H1 (cell line): Measurements from ENCODE around the gene MROH2A. TPM values are rescaled to one million over a fixed set of nuclear protein-coding genes. Genes with fewer than 3 reads are reported as not detected.

ENCODE experiments used
- CTCF ChIA-PET: fragments of 300-600 bp; sonication (Branson Sonifier 250); formaldehyde crosslinking; loops from one replicate; lab custom pipeline; 2021; ENCODE audit not compliant: partially characterized antibody; lab: Charles Lee
- POLR2A ChIA-PET: fragments of 300-600 bp; sonication (Branson Sonifier 250); formaldehyde crosslinking; loops from one replicate; lab custom pipeline; 2021; ENCODE audit warnings: inconsistent platforms; ENCODE audit not compliant: partially characterized antibody; lab: Charles Lee
- DNase-seq, 2 experiments: peaks; one replicate each; pipeline versions ENCODE4 v3.0.0 to v3.0.0-alpha.2; 2010 to 2022; ENCODE audit warnings: low spot score in 2 of 2, low read depth in 1 of 2, mixed read lengths in 1 of 2
- FAIRE-seq: peaks from 2 replicates; lab custom pipeline; 2011; peaks lifted over from hg19 to GRCh38; lab: Jason Lieb, UNC
- H2AFZ ChIP-seq: 2 replicates; pipeline ENCODE4 v1.8.1; 2012; ENCODE audit warnings: low read length, inconsistent platforms
- H2AK5ac ChIP-seq: 2 replicates; pipeline ENCODE4 v1.6.1; 2013; ENCODE audit warnings: low read depth, low read length
- H2BK120ac ChIP-seq: replicated peaks from 2 replicates; pipeline ENCODE3; 2013; ENCODE audit warnings: low read depth, low read length, inconsistent platforms
- H2BK12ac ChIP-seq: 2 replicates; pipeline ENCODE4 v1.6.1; 2013; ENCODE audit warnings: low read depth, low read length
- H2BK15ac ChIP-seq: 2 replicates; pipeline ENCODE4 v1.6.1; 2013; ENCODE audit warnings: low read length
- H2BK20ac ChIP-seq: 2 replicates; pipeline ENCODE4 v1.6.1; 2013; ENCODE audit warnings: low read length
- H2BK5ac ChIP-seq: 2 replicates; pipeline ENCODE4 v1.6.1; 2013; ENCODE audit warnings: low read depth, low read length
- H3K14ac ChIP-seq: 2 replicates; pipeline ENCODE4 v1.6.1; 2013; ENCODE audit warnings: inconsistent platforms; ENCODE audit not compliant: insufficient read length
- H3K18ac ChIP-seq: 2 replicates; pipeline ENCODE4 v1.6.1; 2013; ENCODE audit warnings: low read length; ENCODE audit errors: extremely low read depth
- H3K23ac ChIP-seq: 2 replicates; pipeline ENCODE4 v1.6.1; 2013; ENCODE audit warnings: inconsistent platforms; ENCODE audit not compliant: insufficient read length
- H3K23me2 ChIP-seq: 2 replicates; pipeline ENCODE4 v1.6.1; 2013; ENCODE audit warnings: low read depth, low read length
- H3K27ac ChIP-seq: 2 replicates; pipeline ENCODE4 v1.6.1; 2011; ENCODE audit warnings: low read depth, low read length, inconsistent platforms
- H3K27me3 ChIP-seq, 4 experiments: replicated peaks in 1 of 4; 1 replicate in 1 of 4; 2 replicates in 3 of 4; pipeline versions ENCODE4 v1.6.1 to v1.8.1; 2011 to 2013; ENCODE audit warnings: low read length in 3 of 4, mild to moderate bottlenecking in 3 of 4, inconsistent platforms in 2 of 4, mixed read lengths in 2 of 4, moderate library complexity in 1 of 4; ENCODE audit not compliant: control insufficient read depth in 3 of 4, insufficient read depth in 3 of 4; ENCODE audit errors: extremely low read depth in 1 of 4
- H3K36me3 ChIP-seq, 4 experiments: 2 replicates each; pipeline versions ENCODE4 v1.6.1 to v1.8.1; 2011 to 2013; ENCODE audit warnings: mild to moderate bottlenecking in 4 of 4, low read length in 3 of 4, moderate library complexity in 2 of 4, control low read depth in 1 of 4, inconsistent platforms in 1 of 4; ENCODE audit not compliant: insufficient read depth in 4 of 4, control insufficient read depth in 2 of 4
- H3K4ac ChIP-seq: replicated peaks from 2 replicates; pipeline ENCODE3; 2013; ENCODE audit warnings: low read length, low read depth, mixed read lengths, inconsistent platforms; ENCODE audit not compliant: insufficient read length
- H3K4me1 ChIP-seq, 4 experiments: replicated peaks in 1 of 4; 1 replicate in 1 of 4; 2 replicates in 3 of 4; pipeline versions ENCODE4 v1.6.1 to v1.8.1; 2011 to 2013; ENCODE audit warnings: low read length in 3 of 4, inconsistent platforms in 2 of 4, mixed read lengths in 1 of 4; ENCODE audit not compliant: insufficient read depth in 4 of 4, control insufficient read depth in 3 of 4
- H3K4me2 ChIP-seq, 2 experiments: 2 replicates each; pipeline versions ENCODE4 v1.6.1 to v1.8.1; 2011 to 2013; ENCODE audit warnings: low read depth in 2 of 2, low read length in 2 of 2, control low read depth in 1 of 2, inconsistent platforms in 1 of 2, mild to moderate bottlenecking in 1 of 2; ENCODE audit not compliant: insufficient read depth in 1 of 2
- H3K4me3 ChIP-seq, 4 experiments: fragments of 200-600, 300-600 bp in 1 of 4; sonication (generic), shearing (Covaris generic), sonication (Bioruptor Twin) in 1 of 4; 2 replicates each; pipeline versions ENCODE4 v1.5.1 to v1.8.1; 2011 to 2016; ENCODE audit warnings: low read length in 4 of 4, low read depth in 3 of 4, control low read depth in 2 of 4, inconsistent platforms in 2 of 4, mild to moderate bottlenecking in 2 of 4, mixed read lengths in 1 of 4, moderate library complexity in 1 of 4; ENCODE audit not compliant: insufficient read depth in 2 of 4; ENCODE audit errors: extremely low read depth in 1 of 4
- H3K56ac ChIP-seq: replicated peaks from 2 replicates; pipeline ENCODE3; 2013; ENCODE audit warnings: low read depth, mild to moderate bottlenecking, mixed read lengths, low read length, inconsistent platforms; ENCODE audit not compliant: insufficient read length
- H3K79me1 ChIP-seq: 2 replicates; pipeline ENCODE4 v1.6.1; 2013; ENCODE audit warnings: low read depth, low read length, control low read depth
- H3K79me2 ChIP-seq, 2 experiments: 2 replicates each; pipeline versions ENCODE4 v1.6.1 to v1.8.1; 2012 to 2013; ENCODE audit warnings: low read length in 2 of 2, mild to moderate bottlenecking in 2 of 2, inconsistent platforms in 1 of 2; ENCODE audit not compliant: insufficient read depth in 2 of 2, control insufficient read depth in 1 of 2
- H3K9ac ChIP-seq, 4 experiments: replicated peaks in 1 of 4; 1 replicate in 1 of 4; 2 replicates in 3 of 4; pipeline versions ENCODE4 v1.6.1 to v1.8.1; 2011 to 2013; ENCODE audit warnings: low read depth in 3 of 4, low read length in 3 of 4, control low read depth in 2 of 4, mild to moderate bottlenecking in 2 of 4, moderate library complexity in 2 of 4, inconsistent platforms in 1 of 4; ENCODE audit errors: extremely low read depth in 1 of 4
- H3K9me3 ChIP-seq, 2 experiments: 2 replicates each; pipeline versions ENCODE4 v1.6.1 to v1.8.1; 2012 to 2013; ENCODE audit warnings: mild to moderate bottlenecking in 2 of 2, moderate library complexity in 2 of 2, control low read depth in 1 of 2, inconsistent platforms in 1 of 2, low read depth in 1 of 2, low read length in 1 of 2, mixed read lengths in 1 of 2; ENCODE audit not compliant: insufficient read depth in 2 of 2
- H4K20me1 ChIP-seq, 2 experiments: replicated peaks in 1 of 2; 2 replicates each; pipeline versions ENCODE3 to v1.8.1; 2011 to 2013; ENCODE audit warnings: inconsistent platforms in 2 of 2, low read length in 2 of 2, mild to moderate bottlenecking in 1 of 2; ENCODE audit not compliant: insufficient read depth in 2 of 2, control insufficient read depth in 1 of 2
- H4K5ac ChIP-seq: 2 replicates; pipeline ENCODE4 v1.6.1; 2013; ENCODE audit warnings: low read length, low read depth, mixed read lengths, inconsistent platforms; ENCODE audit not compliant: insufficient read length
- H4K8ac ChIP-seq: 2 replicates; pipeline ENCODE4 v1.8.0; 2013; ENCODE audit warnings: mild to moderate bottlenecking, moderate library complexity, low read length, inconsistent platforms; ENCODE audit not compliant: insufficient read depth; ENCODE audit errors: extremely low read depth
- H4K91ac ChIP-seq: replicated peaks from 2 replicates; pipeline ENCODE3; 2013; ENCODE audit warnings: low read length, mixed read lengths, inconsistent platforms; ENCODE audit not compliant: insufficient read length
- BACH1 ChIP-seq: IDR thresholded peaks from 2 replicates; pipeline ENCODE4 v1.6.1; 2012; ENCODE audit warnings: low read length, improper control_type of control experiment
- BCL11A ChIP-seq, 2 experiments: IDR thresholded peaks; one replicate each; pipeline ENCODE4 v1.6.1; 2011; ENCODE audit warnings: low read depth in 2 of 2, low read length in 2 of 2, mild to moderate bottlenecking in 2 of 2
- CBX5 ChIP-seq: fragments of 300-800, 300-1000 bp; sonication (generic); IDR thresholded peaks from 2 replicates; pipeline ENCODE4 v1.7.1; 2016; ENCODE audit warnings: antibody characterized with exemption, low read length, low read depth
- EP300 ChIP-seq, 2 experiments: IDR thresholded peaks; 1 replicate in 1 of 2; 2 replicates in 1 of 2; pipeline ENCODE4 v1.6.1; 2011 to 2012; ENCODE audit warnings: low read depth in 2 of 2, low read length in 2 of 2, mild to moderate bottlenecking in 2 of 2, borderline replicate concordance in 1 of 2, inconsistent platforms in 1 of 2, moderate library complexity in 1 of 2
- FOSL1 ChIP-seq: IDR thresholded peaks from 2 replicates; pipeline ENCODE4 v1.6.1; 2011; ENCODE audit warnings: mild to moderate bottlenecking, low read depth, low read length, moderate library complexity; ENCODE audit not compliant: insufficient read depth
- KDM5A ChIP-seq: fragments of 200-600 bp; IDR thresholded peaks from 2 replicates; pipeline ENCODE4 v1.7.1; 2012; ENCODE audit warnings: mild to moderate bottlenecking, low read length, inconsistent platforms, mixed read lengths
- POLR2A ChIP-seq, 2 experiments: IDR thresholded peaks; 1 replicate in 1 of 2; 2 replicates in 1 of 2; pipeline ENCODE4 v1.6.1; 2011; ENCODE audit warnings: low read depth in 2 of 2, low read length in 2 of 2, mild to moderate bottlenecking in 2 of 2; ENCODE audit errors: control extremely low read depth in 1 of 2
- POLR2AphosphoS5 ChIP-seq: IDR thresholded peaks from 2 replicates; pipeline ENCODE4 v1.6.1; 2011; ENCODE audit warnings: low read depth, low read length
- RBBP5 ChIP-seq: IDR thresholded peaks from 2 replicates; pipeline ENCODE4 v1.7.1; 2012; ENCODE audit warnings: low read depth, mild to moderate bottlenecking, inconsistent platforms, low read length, moderate library complexity, borderline replicate concordance
- RFX5 ChIP-seq: IDR thresholded peaks from 2 replicates; pipeline ENCODE4 v1.6.1; 2011; ENCODE audit warnings: low read depth, low read length, improper control_type of control experiment, borderline replicate concordance
- RXRA ChIP-seq: IDR thresholded peaks from 2 replicates; pipeline ENCODE4 v1.6.1; 2011; ENCODE audit warnings: low read depth, mild to moderate bottlenecking, low read length, moderate library complexity; ENCODE audit not compliant: insufficient read depth
- SAP30 ChIP-seq: fragments of 300-600 bp; sonication (generic); IDR thresholded peaks from 2 replicates; pipeline ENCODE4 v1.7.1; 2012; ENCODE audit warnings: low read length, moderate library complexity, mild to moderate bottlenecking, inconsistent platforms; ENCODE audit not compliant: insufficient read depth, insufficient replicate concordance
- SIX5 ChIP-seq: IDR thresholded peaks from 2 replicates; pipeline ENCODE4 v1.6.1; 2011; ENCODE audit warnings: mild to moderate bottlenecking, low read depth, low read length
- SP2 ChIP-seq: IDR thresholded peaks from 2 replicates; pipeline ENCODE4 v1.6.1; 2012; ENCODE audit warnings: mild to moderate bottlenecking, low read length, inconsistent platforms
- TEAD4 ChIP-seq: IDR thresholded peaks from 2 replicates; pipeline ENCODE4 v1.6.1; 2012; ENCODE audit warnings: low read depth, low read length, inconsistent platforms, mixed read lengths
- WGBS, 2 experiments: shearing (Covaris generic) in 1 of 2; methylation state at CpG; one replicate each; pipeline versions ENCODE4 v1.1.6 to v1.1.7; 2013 to 2015; ENCODE audit warnings: low lambda C conversion rate in 2 of 2, mixed read lengths in 2 of 2, inconsistent platforms in 1 of 2, low coverage in 1 of 2, missing lambda C conversion rate in 1 of 2; ENCODE audit not compliant: insufficient replicate concordance in 2 of 2, insufficient coverage in 1 of 2, insufficient read length in 1 of 2; ENCODE audit errors: extremely low coverage in 1 of 2, missing lambda C conversion rate in 1 of 2; 5-methylcytosine and 5-hydroxymethylcytosine counted together
- polyA plus RNA-seq, 7 experiments: library from polyadenylated mRNA; depleted of rRNA in 3 of 7; stranded (reverse) in 5 of 7; unstranded in 2 of 7; fragments of >200 nt in 5 of 7; fragments of 200-250 nt in 2 of 7; gene quantifications; 1 replicate in 5 of 7; 2 replicates in 1 of 7; 4 replicates in 1 of 7; pipeline versions ENCODE4 v1.2.1 to v1.2.3, GENCODE V29; 2011 to 2013; ENCODE audit warnings: missing spikeins in 2 of 7, mixed read lengths in 2 of 7
- total RNA-seq: library from RNA; stranded (reverse); fragmentation: NEBNext Ultra II Directional; extraction: Animal tissue kit (Norgen Biotek cat#: 25700); gene quantifications from 2 replicates; pipeline ENCODE4 v1.2.1, GENCODE V29; 2021

The MROH2A gene
- total and polyA plus RNA-seq, 2 of the 8 experiments (the other 6 are each of a cell fraction or from before 2014, with no cell fraction given): not detected

GRCh38 chr2:233840520-233840919 is 62.4 kb downstream of the MROH2A start:
- H2BK12ac ChIP-seq: no peak overlapping the region
- no peak for DNase-seq
- no peak overlapping the region for H3K56ac ChIP-seq
- H2AFZ ChIP-seq: no peak overlapping the region
- H4K91ac ChIP-seq: no peak overlapping the region
- POLR2A ChIA-PET: interaction anchor here (1.4 kb wide), 1 partner anchor 11 kb away, joined by 3 read pairs; no protein-coding TSS in a partner anchor
- H3K79me1 ChIP-seq: peaks cover 7% of the 10 kb centered on the region; the same call in 1 of the 2 replicates
- H3K18ac ChIP-seq: no peak overlapping the region
- TF ChIP-seq EP300 (IDR thresholded peaks at IDR 0.05; ENCODE audit: borderline replicate concordance in 1 of 2, low read depth in 2 of 2, low read length in 2 of 2) (no peak), RXRA (no peak), POLR2AphosphoS5 (no peak), TEAD4 (no peak), RBBP5 (no peak), SP2 (no peak), SAP30 (no peak), BACH1 (no peak), KDM5A (no peak), CBX5 (no peak), SIX5 (no peak), POLR2A (IDR thresholded peaks at IDR 0.05; ENCODE audit: control extremely low read depth in 1 of 2, low read depth in 2 of 2, low read length in 2 of 2) (no peak), FOSL1 (no peak), RFX5 (no peak), BCL11A (IDR thresholded peaks at IDR 0.05; ENCODE audit: low read depth in 2 of 2, low read length in 2 of 2) (no peak)
- H3K23ac ChIP-seq: no peak overlapping the region
- peaks cover 3 to 66% of the 10 kb centered on the region in 2 experiments; a peak in 3 of 4 replicates for H3K79me2 ChIP-seq
- no peaks in the 10 kb centered on the region for H3K23me2 ChIP-seq
- H4K8ac ChIP-seq: no peak overlapping the region
- H3K4ac ChIP-seq: no peak overlapping the region
- H4K5ac ChIP-seq: no peak overlapping the region
- no peak overlapping the region for H2BK120ac ChIP-seq
- H3K4me3 ChIP-seq: no peak overlapping the region; a peak in 1 of 8 replicates
- H3K4me1 ChIP-seq: no peaks in the 10 kb centered on the region
- no peaks in the 10 kb centered on the region for H3K27me3 ChIP-seq
- H2BK15ac ChIP-seq: no peak overlapping the region
- H2BK20ac ChIP-seq: no peak overlapping the region
- H3K36me3 ChIP-seq: peaks cover 58 to 99% (median 90%) of the 10 kb centered on the region in 4 experiments
- H3K27ac ChIP-seq: no peak overlapping the region
- no peak overlapping the region for H3K4me2 ChIP-seq
- FAIRE-seq: no peak
- CTCF ChIA-PET: interaction anchor here (1.2 kb wide), 2 partner anchors 16 to 21 kb away, joined by 3 read pairs; no protein-coding TSS in a partner anchor
- no peak overlapping the region for H3K14ac ChIP-seq
- H3K9me3 ChIP-seq: no peaks in the 10 kb centered on the region
- H3K9ac ChIP-seq: no peak overlapping the region
- no peak overlapping the region for H2AK5ac ChIP-seq
- peaks cover 28 to 33% of the 10 kb centered on the region in 2 experiments for H4K20me1 ChIP-seq
- WGBS, 2 experiments: 92% methylated on average over 9 of the region's 9 CpGs; no CpG with 5 or more reads in 1 of the 2 experiments
- no peak overlapping the region for H2BK5ac ChIP-seq
